H54 (cell line): Measurements from ENCODE around the gene FAM181B.

Experiments
- DNase-seq: peaks from one replicate; pipeline ENCODE4 v3.0.0; 2011; ENCODE audit warnings: low spot score, mixed read lengths; ENCODE audit not compliant: insufficient read length
- FAIRE-seq: peaks from 3 replicates; lab custom pipeline; 2011; peaks lifted over from hg19 to GRCh38; lab: Jason Lieb, UNC
- POLR2A ChIP-seq: IDR thresholded peaks from 2 replicates; pipeline ENCODE4 v1.6.1; 2011; ENCODE audit warnings: low read depth, mild to moderate bottlenecking, low read length

The FAM181B gene

GRCh38 chr11:82754410-82754809, 20.7 kb upstream of the FAM181B start:
- no peak for TF ChIP-seq POLR2A
- no peak for FAIRE-seq
- no peak for DNase-seq

GRCh38 chr11:82753921-82754320, 20.3 kb upstream of the FAM181B start:
- no peak for FAIRE-seq
- TF ChIP-seq POLR2A, result no peak

GRCh38 chr11:82752801-82753200, 19.1 kb upstream of the FAM181B start:
- FAIRE-seq (no peak), DNase-seq (no peak)
- TF ChIP-seq POLR2A, result no peak

More at GRCh38 chr11:82753921-82754320, 20.3 kb upstream of the FAM181B start:
- DNase-seq, result no peak

- TF ChIP-seq POLR2A, result no peak
- DNase-seq, result no peak
- no peak for FAIRE-seq
These were observed 17.0 kb upstream of the FAM181B start for GRCh38 chr11:82750643-82751139.

- no peak for TF ChIP-seq POLR2A
- no peak for FAIRE-seq
These were observed 13.8 kb upstream of the FAM181B start for GRCh38 chr11:82747471-82747870.

GRCh38 chr11:82738091-82738490, 4.4 kb upstream of the FAM181B start:
- no peak for FAIRE-seq
- no peak for TF ChIP-seq POLR2A
- DNase-seq, result no peak

More at GRCh38 chr11:82747471-82747870, 13.8 kb upstream of the FAM181B start:
- no peak for DNase-seq

- no peak for TF ChIP-seq POLR2A
- FAIRE-seq (no peak), DNase-seq (no peak)
These were observed 436 bp upstream of the FAM181B start for GRCh38 chr11:82734120-82734479.

- no peak for FAIRE-seq
- TF ChIP-seq POLR2A, result no peak
These were observed 775 bp downstream of the FAM181B start for GRCh38 chr11:82732734-82733443.

GRCh38 chr11:82732348-82732733, 1.3 kb downstream of the FAM181B start:
- TF ChIP-seq POLR2A, result no peak
- FAIRE-seq (no peak), DNase-seq (no peak)

More at GRCh38 chr11:82732734-82733443, 775 bp downstream of the FAM181B start:
- DNase-seq, result no peak

GRCh38 chr11:82731691-82732277, 1.9 kb downstream of the FAM181B start:
- TF ChIP-seq POLR2A, result no peak
- DNase-seq (no peak), FAIRE-seq (no peak)

GRCh38 chr11:82730754-82731153, 2.9 kb downstream of the FAM181B start:
- DNase-seq (no peak), FAIRE-seq (no peak)
- TF ChIP-seq POLR2A, result no peak

GRCh38 chr11:82730286-82730685, 3.4 kb downstream of the FAM181B start:
- no peak for FAIRE-seq
- DNase-seq, result no peak
- TF ChIP-seq POLR2A, result no peak

GRCh38 chr11:82724026-82724425, 9.6 kb downstream of the FAM181B start:
- TF ChIP-seq POLR2A, result no peak
- no peak for DNase-seq
- FAIRE-seq, result no peak

- no peak for DNase-seq
- no peak for TF ChIP-seq POLR2A
- no peak for FAIRE-seq
These were observed 11.4 kb downstream of the FAM181B start for GRCh38 chr11:82722231-82722630.
